HFF-Myc (cell line): ENCODE measurements around the gene IL1RL1.

Source experiments
- DNase-seq: peaks from one replicate; pipeline ENCODE4 v3.0.0-alpha.2; 2011; ENCODE audit warnings: low read depth; ENCODE audit errors: extremely low read depth
- H3K4me3 ChIP-seq: replicated peaks from 2 replicates; pipeline ENCODE4 v1.5.1; 2011; ENCODE audit warnings: low read depth, mild to moderate bottlenecking, control low read depth, low read length
- TF ChIP-seq, protein P1 (sequence below): IDR thresholded peaks from 2 replicates; pipeline ENCODE4 v1.5.1; 2012; ENCODE audit warnings: mild to moderate bottlenecking, low read depth, low read length, control low read depth; ENCODE audit errors: missing control alignments

Gene IL1RL1

DNA sequence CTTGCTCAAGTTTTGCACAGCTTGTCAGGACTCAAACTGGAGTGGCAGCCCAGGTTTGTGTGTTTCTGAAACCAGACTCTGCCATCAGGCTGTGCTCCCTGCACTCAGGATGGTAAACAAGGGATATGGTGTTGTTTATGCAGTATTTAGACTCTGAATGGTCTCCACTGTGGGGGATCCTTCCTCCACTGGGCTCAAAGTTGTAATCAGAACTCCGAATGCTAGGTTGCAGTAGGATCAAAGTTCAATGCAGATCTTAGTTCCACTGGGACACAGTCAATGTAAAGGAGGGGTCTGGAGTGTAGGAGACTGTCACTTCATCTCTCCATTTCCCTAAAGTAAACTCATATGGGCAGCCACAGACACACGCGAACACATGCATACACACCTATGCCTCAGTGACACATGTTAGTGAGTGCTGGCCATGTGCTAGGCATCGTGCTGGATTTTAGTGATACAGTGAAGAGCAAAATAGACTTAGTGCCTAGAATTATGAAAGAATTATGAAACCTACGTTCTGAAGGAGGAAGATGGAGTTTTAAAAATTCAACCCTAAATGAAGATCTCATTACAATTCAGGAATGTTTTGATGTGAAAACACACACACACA lies 50.4 kb downstream of the IL1RL1 start:
- TF ChIP-seq, protein P1, sequence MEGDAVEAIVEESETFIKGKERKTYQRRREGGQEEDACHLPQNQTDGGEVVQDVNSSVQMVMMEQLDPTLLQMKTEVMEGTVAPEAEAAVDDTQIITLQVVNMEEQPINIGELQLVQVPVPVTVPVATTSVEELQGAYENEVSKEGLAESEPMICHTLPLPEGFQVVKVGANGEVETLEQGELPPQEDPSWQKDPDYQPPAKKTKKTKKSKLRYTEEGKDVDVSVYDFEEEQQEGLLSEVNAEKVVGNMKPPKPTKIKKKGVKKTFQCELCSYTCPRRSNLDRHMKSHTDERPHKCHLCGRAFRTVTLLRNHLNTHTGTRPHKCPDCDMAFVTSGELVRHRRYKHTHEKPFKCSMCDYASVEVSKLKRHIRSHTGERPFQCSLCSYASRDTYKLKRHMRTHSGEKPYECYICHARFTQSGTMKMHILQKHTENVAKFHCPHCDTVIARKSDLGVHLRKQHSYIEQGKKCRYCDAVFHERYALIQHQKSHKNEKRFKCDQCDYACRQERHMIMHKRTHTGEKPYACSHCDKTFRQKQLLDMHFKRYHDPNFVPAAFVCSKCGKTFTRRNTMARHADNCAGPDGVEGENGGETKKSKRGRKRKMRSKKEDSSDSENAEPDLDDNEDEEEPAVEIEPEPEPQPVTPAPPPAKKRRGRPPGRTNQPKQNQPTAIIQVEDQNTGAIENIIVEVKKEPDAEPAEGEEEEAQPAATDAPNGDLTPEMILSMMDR, result no peak
- DNase-seq, result no peak
- H3K4me3 ChIP-seq, result no peak overlapping the region

DNA sequence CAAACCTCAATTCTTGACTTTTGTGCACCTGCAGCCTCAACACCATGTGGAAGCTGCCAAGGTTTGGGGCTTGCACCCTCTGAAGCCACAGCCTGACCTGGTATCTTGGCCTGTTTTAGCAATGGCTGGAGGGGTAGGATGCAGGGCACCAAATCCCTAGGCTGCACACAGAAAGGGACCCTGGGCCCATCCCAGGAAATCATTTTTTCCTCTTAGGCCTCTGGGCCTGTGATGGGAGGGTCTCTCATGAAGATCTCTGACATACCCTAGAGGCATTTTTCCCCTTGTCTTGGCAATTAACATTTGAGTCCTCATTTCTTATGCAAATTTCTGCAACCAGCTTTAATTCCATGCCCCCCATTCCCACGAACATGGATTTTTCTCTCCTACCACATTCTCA lies 54.4 kb downstream of the IL1RL1 start:
- no peak overlapping the region for H3K4me3 ChIP-seq
- TF ChIP-seq, protein P1, result no peak
- no peak for DNase-seq

DNA sequence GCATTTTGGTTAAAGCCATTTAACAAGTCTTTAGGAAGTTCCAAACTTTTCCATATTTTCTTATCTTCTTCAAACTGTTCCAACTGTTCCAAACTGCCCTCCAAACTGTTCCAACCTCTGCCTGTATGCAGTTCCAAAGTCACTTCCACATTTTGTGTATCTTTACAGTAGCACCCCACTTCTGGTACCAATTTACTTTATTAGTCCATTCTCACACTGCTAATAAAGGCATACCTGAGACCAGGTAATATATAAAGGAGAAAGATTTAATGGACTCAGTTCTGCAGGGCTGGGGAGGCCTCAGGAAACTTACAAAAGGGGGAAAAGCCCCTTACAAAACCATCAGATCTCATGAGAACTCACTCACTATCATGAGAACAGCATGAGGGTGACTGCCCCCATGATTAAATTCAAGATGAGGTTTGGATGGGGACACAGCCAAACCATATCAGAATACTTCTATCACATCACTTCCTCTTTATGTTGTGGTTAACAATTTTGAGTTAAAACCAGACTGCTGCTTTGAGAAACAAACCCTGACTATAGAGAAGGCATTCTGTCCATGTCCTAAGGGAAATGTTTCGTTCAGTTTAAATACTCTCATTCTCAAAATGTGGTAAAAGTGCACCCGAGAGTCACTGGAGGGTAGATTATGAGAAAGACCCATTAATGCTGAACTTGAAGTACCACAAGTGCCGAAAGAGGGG lies 55.2 kb downstream of the IL1RL1 start:
- H3K4me3 ChIP-seq, result no peak overlapping the region
- TF ChIP-seq, protein P1, result no peak
- no peak for DNase-seq

DNA sequence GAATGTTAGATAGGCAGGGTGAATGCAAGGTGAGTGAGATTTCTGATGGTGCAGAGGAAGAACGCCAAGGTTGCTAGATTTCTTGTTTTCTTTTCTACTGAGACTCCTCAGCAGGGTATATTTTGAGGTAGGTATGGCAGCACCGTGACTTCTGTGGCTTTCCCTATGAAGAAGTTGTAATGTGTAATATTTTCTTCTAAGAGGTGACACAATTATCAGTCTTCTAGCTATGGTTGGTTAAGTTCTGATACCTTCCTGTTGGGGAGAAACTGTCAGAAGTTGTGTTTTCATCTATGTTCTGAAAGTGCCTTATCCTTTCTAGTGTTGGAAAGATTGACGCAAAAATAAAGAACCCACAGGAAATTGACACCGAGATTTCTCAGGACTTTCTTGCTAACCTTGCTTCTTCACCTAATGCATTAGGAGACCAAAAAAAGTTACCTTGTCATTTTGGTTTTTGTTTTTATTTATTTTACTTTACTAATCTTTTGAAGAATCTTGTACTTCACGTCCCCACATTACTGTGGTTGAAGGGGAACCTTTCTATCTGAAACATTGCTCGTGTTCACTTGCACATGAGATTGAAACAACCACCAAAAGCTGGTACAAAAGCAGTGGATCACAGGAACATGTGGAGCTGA lies 56.1 kb downstream of the IL1RL1 start:
- TF ChIP-seq, protein P1, result no peak
- H3K4me3 ChIP-seq, result no peak overlapping the region
- DNase-seq, result no peak

DNA sequence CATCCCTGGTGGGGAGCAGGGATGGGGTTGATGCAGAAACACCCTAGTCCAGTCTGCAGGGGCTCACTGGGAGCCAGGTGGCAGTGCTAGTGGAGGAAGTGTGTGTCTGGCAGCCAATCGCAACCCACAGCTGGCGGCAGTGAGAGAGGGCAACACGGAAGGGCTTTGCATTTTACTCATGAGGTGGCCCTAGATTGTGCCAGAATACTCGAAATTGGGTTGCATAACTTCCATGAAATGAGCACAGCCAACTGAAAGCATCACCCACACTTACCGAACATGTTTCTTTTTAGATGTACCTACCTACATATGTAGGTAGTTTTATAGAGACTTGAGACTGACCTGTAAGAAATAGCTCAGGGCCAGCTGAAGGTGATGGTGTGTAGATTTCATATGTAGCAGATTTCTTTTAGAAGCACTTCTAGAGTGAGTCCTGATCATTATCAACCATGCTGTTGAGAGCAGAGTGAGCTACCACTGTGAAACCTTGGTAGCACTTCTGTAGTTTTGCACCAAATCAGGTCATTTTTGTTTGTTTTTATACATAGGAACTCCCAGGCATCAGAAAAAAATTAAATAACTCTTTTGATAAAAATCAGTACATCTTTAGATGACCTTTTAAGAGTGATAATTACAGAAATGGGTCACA lies 57.2 kb downstream of the IL1RL1 start:
- TF ChIP-seq, protein P1, result no peak
- H3K4me3 ChIP-seq, result no peak overlapping the region
- no peak for DNase-seq

DNA sequence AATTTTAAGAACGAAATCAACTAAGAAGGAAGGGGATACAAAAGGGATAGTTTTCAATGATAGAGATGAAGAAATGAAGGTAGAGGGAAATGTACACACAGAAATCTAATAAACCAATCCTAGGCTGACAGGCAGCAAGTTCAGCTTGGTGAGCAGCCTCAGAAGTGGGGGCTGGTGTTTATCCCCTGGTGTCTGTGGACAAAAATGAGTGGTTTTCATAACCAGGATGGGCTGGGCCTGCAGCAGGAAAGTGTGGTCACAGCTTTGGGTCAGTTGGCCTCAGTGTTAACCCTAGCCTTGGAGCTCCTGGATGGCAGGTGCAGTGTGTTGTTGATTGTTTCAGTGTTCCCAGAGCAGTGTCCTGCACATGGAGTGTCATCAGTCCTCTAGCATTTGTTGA lies 58.5 kb downstream of the IL1RL1 start:
- DNase-seq, result no peak
- H3K4me3 ChIP-seq, result no peak overlapping the region
- TF ChIP-seq, protein P1, result no peak
